Measurements from ENCODE around the gene FBXO44. TPM values are rescaled to one million over a fixed set of nuclear protein-coding genes. Genes with fewer than 3 reads are reported as not detected.

FBXO44 gene
- total and polyA plus RNA-seq, 2 experiments from 2014 or later: 22.0 to 30.8 TPM

GRCh38 chr1:11626551-11626950 lies 28.1 kb upstream of the FBXO44 start:
- Histone ChIP-seq H3F3A (replicated peaks; ENCODE audit: low read depth) (no peaks in the 10 kb centered on the region), H3K79me2 (replicated peaks; ENCODE audit: insufficient read depth) (no peaks in the 10 kb centered on the region), H4K20me1 (replicated peaks; ENCODE audit: insufficient read depth) (no peaks in the 10 kb centered on the region), H3K4me2 (no peak overlapping the region), H3K4me1 (ENCODE audit: insufficient read depth) (no peaks in the 10 kb centered on the region), H3K36me3 (ENCODE audit: insufficient read depth) (no peaks in the 10 kb centered on the region), H3K27me3 (ENCODE audit: insufficient read depth) (no peaks in the 10 kb centered on the region), H2AFZ (no peak overlapping the region), H3K4me3 (no peak overlapping the region), H3K27ac (ENCODE audit: low read depth) (no peak overlapping the region), H3K9me2 (ENCODE audit: insufficient read depth) (no peaks in the 10 kb centered on the region)
- no peaks in the 10 kb centered on the region for H3K4me1 Mint-ChIP-seq
- no peak overlapping the region for H3K4me3 Mint-ChIP-seq
- ATAC-seq (no peak), DNase-seq (ENCODE audit: low spot score) (no peak)
- peaks cover 4% of the 10 kb centered on the region for H3K27me3 Mint-ChIP-seq (ENCODE audit: insufficient read depth, low read depth, poor library complexity)
- TF ChIP-seq JUNB (IDR thresholded peaks at IDR 0.05; ENCODE audit: unreplicated experiment): no peak
- no peak for TF ChIP-seq ETS1 (IDR thresholded peaks at IDR 0.05)
- no peak for TF ChIP-seq CREB1 (CRISPR knock-in tag; IDR thresholded peaks at IDR 0.05; ENCODE audit: low read depth)
- TF ChIP-seq ZNF114 (CRISPR knock-in tag; IDR thresholded peaks at IDR 0.05): no peak
- TF ChIP-seq NANOG (IDR thresholded peaks at IDR 0.05; ENCODE audit: borderline replicate concordance): no peak
- TF ChIP-seq EZH2 (IDR thresholded peaks at IDR 0.05; ENCODE audit: low read depth, unreplicated experiment): no peak
- no peak for TF ChIP-seq ZNF462 (CRISPR knock-in tag; IDR thresholded peaks at IDR 0.05)
- no peak for TF ChIP-seq REST (IDR thresholded peaks at IDR 0.05; ENCODE audit: unreplicated experiment)
- no peak for TF ChIP-seq CTCF (conservative IDR thresholded peaks at IDR 0.05; ENCODE audit: low read depth in 2 of 2)
- no peaks in the 10 kb centered on the region for H3K9me3 Mint-ChIP-seq
- H3K27ac Mint-ChIP-seq: no peak overlapping the region
- H3K36me3 Mint-ChIP-seq (ENCODE audit: low read depth): no peaks in the 10 kb centered on the region

Data from GM23338 (cell line).